Vein endothelial cell (primary cell): ENCODE results near the gene SOST. TPM values are rescaled to one million over a fixed set of nuclear protein-coding genes. Genes with fewer than 3 reads are reported as not detected.

ENCODE experiments used
- total RNA-seq: library from RNA; depleted of rRNA; stranded (reverse); fragments of >200 nt; gene quantifications from 2 replicates; pipeline ENCODE4 v1.2.3, GENCODE V29; 2012

The SOST gene
- not detected in 2 replicates for total RNA-seq

DNA sequence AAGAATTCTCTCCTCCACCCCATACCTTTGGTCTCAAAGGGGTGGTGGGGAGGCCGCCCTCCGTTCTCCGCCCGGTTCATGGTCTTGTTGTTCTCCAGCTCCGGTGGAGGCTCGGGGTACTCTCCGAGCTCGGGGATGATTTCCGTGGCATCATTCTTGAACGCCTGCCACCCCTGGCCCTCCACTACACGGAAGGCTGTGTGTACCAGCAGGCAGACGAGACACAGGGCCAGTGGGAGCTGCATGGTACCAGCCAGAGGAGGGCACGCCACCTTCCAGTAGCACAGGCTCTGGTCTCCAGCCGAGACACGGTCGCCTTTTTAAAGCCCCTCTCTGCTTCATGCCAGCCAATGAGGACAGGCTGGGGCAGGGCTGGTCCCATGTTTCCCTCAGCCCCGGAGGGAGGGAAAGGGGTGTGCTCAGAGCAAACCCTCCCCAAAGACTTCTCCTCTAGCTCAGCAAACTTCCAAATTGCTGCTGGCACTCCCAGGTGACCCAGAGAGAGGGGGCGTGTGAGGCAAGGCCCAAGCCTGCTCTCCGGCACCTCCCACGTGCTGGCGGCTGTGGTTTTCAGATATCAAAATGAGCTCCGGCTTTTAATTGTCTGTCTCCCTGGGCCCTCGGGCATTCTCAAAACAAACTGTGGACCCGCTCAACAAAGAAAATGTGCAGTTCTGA, at the start of gene SOST:
Gene SOST, minus strand, starts transcription at position 295 of the 678 bp plus-strand sequence. Its CDS starts 50 bp downstream, at position 245.

DNA sequence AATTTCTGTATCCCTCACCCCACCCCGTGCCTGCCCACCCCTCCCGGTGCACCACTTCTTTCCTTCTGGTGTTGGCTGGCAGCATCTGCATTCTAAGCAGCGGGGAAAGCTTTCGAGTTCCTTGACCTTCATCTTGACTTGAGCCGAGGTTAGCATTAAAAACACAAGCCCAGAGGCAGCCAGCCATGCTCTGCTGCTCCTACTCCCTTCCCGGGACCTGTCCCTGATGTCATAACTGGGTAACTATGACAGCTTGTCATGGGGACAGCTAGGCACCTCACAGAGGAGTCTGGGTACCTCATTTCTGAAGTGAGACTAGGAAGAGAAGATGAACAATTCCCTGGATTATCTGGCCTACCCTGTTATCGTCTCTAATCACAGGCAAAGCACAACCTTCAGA, 21.5 kb upstream of the SOST start, which contains the start of gene CFAP97D1:
Gene CFAP97D1, plus strand, starts transcription at position 301 of the 400 bp plus-strand sequence. Its CDS starts 28 bp downstream, at position 329.

DNA sequence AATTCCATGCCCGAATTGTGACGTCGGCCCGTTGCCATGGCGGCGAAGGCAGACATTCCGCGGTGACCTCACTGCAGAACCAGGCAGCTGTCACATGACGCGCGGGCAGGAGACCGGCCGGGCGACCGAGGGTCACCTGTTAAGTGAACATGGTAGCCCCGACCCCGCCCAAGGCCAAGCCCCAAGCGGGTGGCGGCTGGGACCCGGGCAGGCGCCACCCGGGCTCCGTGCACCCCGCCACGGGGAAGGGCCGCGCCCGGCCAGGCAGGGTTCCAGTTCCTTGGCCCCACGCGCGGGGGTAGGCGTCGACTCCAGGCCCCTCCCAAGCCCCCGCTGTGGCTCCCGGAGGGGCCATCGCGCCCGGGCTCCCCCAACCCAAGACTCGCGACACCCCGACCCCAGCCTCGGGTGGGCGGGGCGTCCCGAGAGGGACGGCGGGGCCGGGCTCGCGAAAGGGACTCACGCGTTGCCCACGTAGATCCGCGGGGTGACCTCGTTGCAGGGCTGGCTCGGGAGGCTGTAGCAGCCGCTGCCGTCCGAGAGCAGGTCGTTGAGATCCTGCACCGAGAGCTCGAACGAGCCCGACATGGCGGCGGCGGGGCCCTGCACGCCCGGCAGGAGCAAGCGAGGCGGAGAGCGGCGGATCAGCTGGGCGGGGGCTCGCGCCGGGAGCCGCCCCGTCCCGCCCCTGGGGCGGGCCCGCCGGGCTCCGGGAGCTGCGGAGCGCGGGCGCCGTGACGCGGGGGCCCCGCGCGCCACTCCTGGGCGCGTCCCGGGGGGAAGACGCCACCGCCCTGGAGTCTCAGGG, 19.9 kb upstream of the SOST start, which contains the start of gene DUSP3:
Gene DUSP3, minus strand, starts transcription at position 641 of the 808 bp plus-strand sequence. Its CDS starts 53 bp downstream, at position 588.

Other genes with a start within 250 kb of the SOST start
- 20.3 and 20.5 TPM in 2 replicates for gene ETV4, start 212.5 kb downstream of the SOST start, total RNA-seq
- under 0.01 TPM in 1 of 2 replicates, not detected in the other for gene MEOX1, start 96.9 kb downstream of the SOST start, total RNA-seq
- gene DUSP3, start 20.2 kb upstream of the SOST start, total RNA-seq: 81.7 and 90.8 TPM in 2 replicates
- gene CFAP97D1, start 21.6 kb upstream of the SOST start, total RNA-seq: not detected in 2 replicates
- 5.9 and 8.2 TPM in 2 replicates for gene MPP3, start 74.4 kb upstream of the SOST start, total RNA-seq
- gene CD300LG, start 88.4 kb upstream of the SOST start, total RNA-seq: under 0.01 TPM in 1 of 2 replicates, not detected in the other
- 0.33 and 0.38 TPM in 2 replicates for gene MPP2, start 148.7 kb upstream of the SOST start, total RNA-seq
- gene PPY, start 183.7 kb upstream of the SOST start, total RNA-seq: not detected in 2 replicates
- 0.33 TPM in 1 of 2 replicates, not detected in the other for gene PYY, start 195.1 kb upstream of the SOST start, total RNA-seq
- 6.9 and 11.7 TPM in 2 replicates for gene NAGS, start 245.8 kb upstream of the SOST start, total RNA-seq